ENCODE data around the gene BPI.
"Not testable (repeated sequence)": the region's sequence is repeated elsewhere in the genome, so short reads cannot be mapped to it uniquely, and the experiment has no call there.

Gene BPI

DNA sequence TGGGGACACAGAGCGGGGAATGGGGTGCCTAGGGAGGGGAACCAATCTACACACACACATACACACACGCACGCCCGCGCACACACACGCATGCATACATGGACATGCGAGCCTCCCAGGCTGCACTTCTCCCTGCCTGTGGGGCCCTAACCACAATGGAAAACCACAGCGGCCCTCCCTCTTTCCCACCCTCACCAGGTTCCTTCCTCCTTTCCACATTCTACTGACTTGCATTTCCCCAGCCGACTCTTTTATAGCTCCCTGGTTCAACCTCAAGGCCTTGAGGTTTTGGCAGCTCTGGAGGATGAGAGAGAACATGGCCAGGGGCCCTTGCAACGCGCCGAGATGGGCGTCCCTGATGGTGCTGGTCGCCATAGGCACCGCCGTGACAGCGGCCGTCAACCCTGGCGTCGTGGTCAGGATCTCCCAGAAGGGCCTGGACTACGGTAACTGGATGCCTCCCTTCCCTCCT lies at the start of gene BPI:
BPI (plus strand) TSS at position 249 of the 472 bp plus-strand sequence; CDS start at position 317, 68 bp downstream.
- H3K27ac ChIP-seq, result peak within 1 kb of the TSS; percentile 85

DNA sequence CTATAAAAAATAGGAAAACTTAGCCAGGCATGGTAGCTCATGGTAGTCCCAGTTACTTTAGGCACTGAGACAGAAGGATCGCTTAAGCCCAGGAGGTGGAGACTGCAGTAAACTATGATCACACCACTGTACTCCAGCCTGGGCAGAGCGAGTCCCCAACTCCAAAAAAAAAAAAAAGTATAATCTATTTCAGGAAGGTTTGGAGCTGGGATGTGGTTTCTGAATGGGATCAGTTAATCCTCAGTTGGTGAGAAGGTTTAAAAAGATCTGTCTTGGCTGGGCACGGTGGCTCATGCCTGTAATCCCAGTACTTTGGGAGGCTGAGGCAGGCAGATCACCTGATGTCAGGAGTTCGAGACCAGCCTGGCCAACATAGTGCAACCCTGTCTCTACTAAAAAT lies 49.3 kb upstream of the BPI start:
- H3K9me3 ChIP-seq; H3K4me3 ChIP-seq (ENCODE audit: low read depth in 1 of 2, low read length in 1 of 2); H3K27ac ChIP-seq; H3K27me3 ChIP-seq; H3K36me3 ChIP-seq: not testable (repeated sequence)
- H3K4me1 ChIP-seq (ENCODE audit: control insufficient read depth in 1 of 2, insufficient read depth in 1 of 2, low read depth in 1 of 2, low read length in 1 of 2), result peaks cover 32 to 33% of the 10 kb centered on the region in 2 experiments

More for the DNA sequence above, at the start of gene BPI:
- H3K4me1 ChIP-seq (ENCODE audit: control insufficient read depth in 1 of 2, insufficient read depth in 1 of 2, low read depth in 1 of 2, low read length in 1 of 2), result peaks cover 92 to 93% of the 10 kb centered on the region in 2 experiments
- no peaks in the 10 kb centered on the region for H3K27me3 ChIP-seq
- TF ChIP-seq CTCF (IDR thresholded peaks at IDR 0.05), result peak; percentile 38
- peaks cover 11% of the 10 kb centered on the region for H3K36me3 ChIP-seq
- H3K9me3 ChIP-seq, result no peaks in the 10 kb centered on the region
- H3K4me3 ChIP-seq (ENCODE audit: low read depth in 1 of 2, low read length in 1 of 2), result peak within 1 kb of the TSS; percentile 58 to 61

DNA sequence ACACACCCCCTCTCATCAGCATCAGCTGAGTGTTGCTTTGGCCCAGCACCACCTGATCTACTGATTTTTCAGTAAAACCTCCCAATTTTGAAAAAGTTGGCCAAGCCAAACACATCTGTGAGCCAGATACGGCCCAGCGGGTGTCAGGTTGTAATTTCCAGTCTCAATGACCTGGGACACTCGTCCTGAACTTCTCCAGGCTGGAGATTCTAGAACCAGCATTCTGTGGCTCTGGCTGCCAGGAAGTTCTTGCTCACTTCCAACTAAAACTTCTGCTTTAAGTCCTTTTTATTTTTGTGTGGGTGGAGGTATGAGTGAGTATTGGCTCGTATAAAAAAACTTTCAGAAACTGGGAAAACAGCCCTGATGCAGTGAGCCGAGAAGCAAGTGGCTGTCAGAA lies 48.6 kb upstream of the BPI start:
- peaks cover 15% of the 10 kb centered on the region for H3K27me3 ChIP-seq
- H3K27ac ChIP-seq, result no peak overlapping the region
- H3K9me3 ChIP-seq, result no peaks in the 10 kb centered on the region
- H3K4me3 ChIP-seq (ENCODE audit: low read depth in 1 of 2, low read length in 1 of 2), result no peak overlapping the region
- H3K36me3 ChIP-seq, result no peaks in the 10 kb centered on the region
- H3K4me1 ChIP-seq (ENCODE audit: control insufficient read depth in 1 of 2, insufficient read depth in 1 of 2, low read depth in 1 of 2, low read length in 1 of 2), result peaks cover 31% of the 10 kb centered on the region in 2 experiments
- TF ChIP-seq CTCF (IDR thresholded peaks at IDR 0.05), result no peak

DNA sequence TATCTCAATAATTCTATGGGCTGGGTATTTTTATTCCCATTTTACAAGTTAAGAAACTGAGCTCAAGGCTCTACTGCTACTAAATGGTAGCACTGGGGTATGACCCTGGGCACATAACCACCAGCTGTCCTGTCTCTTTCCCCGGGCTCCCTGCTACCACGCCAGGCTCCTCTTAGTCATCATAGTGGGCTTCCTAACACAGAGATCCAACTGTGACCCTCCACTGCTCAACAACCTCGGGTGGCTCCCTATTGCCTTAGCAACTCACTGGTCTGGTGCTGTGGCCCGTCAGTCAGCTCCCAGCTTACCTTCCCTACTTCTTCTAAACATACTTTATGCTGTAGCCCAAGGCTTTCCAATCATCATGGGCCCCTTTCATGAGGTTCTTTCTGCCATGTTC lies 47.9 kb upstream of the BPI start:
- TF ChIP-seq CTCF (IDR thresholded peaks at IDR 0.05), result no peak
- Histone ChIP-seq H3K27ac (no peak overlapping the region), H3K4me1 (ENCODE audit: control insufficient read depth in 1 of 2, insufficient read depth in 1 of 2, low read depth in 1 of 2, low read length in 1 of 2) (peaks cover 26 to 30% of the 10 kb centered on the region in 2 experiments), H3K27me3 (peaks cover 22% of the 10 kb centered on the region), H3K4me3 (ENCODE audit: low read depth in 1 of 2, low read length in 1 of 2) (no peak overlapping the region), H3K36me3 (no peaks in the 10 kb centered on the region), H3K9me3 (no peaks in the 10 kb centered on the region)

GRCh38 chr20:38256966-38257365 lies 47.0 kb upstream of the BPI start:
- Histone ChIP-seq H3K27ac (no peak overlapping the region), H3K4me3 (ENCODE audit: low read depth in 1 of 2, low read length in 1 of 2) (no peak overlapping the region), H3K27me3 (peaks cover 31% of the 10 kb centered on the region), H3K4me1 (ENCODE audit: control insufficient read depth in 1 of 2, insufficient read depth in 1 of 2, low read depth in 1 of 2, low read length in 1 of 2) (peaks cover 17 to 21% of the 10 kb centered on the region in 2 experiments), H3K36me3 (no peaks in the 10 kb centered on the region), H3K9me3 (no peaks in the 10 kb centered on the region)
- TF ChIP-seq CTCF (IDR thresholded peaks at IDR 0.05), result no peak

DNA sequence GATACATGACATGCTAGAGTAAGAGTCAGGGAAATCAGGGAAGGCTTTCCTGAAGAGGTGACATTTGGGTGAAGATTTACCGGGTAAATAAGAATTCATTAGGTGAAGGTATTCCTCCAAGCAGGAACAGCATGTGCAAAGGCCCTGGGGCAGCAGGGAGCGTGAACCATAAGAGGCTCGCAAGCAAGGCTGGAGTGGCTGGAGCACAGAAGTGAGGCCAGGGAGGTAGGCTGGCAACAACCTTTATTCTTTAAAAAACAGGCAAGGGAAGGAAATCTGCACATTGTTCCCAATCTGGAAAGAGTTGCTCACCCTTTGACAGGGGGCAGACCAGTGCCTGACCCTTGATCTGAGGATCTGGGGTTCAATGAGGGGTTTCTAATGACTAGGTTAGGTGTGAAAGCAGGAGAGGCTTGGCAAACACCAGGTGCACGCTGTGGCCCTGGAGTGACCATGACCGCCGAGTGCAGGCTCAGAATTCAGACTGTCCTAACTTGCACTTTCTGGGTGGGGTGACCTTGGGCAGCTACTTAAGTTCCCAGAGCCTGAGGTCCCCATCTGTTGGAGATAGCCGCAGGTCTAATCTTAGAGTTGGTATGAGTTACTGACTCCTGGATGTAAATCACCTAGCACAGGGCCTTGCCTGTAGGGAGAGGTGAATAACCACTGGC lies 45.3 kb upstream of the BPI start:
- Histone ChIP-seq H3K4me3 (ENCODE audit: low read depth in 1 of 2, low read length in 1 of 2) (no peak overlapping the region), H3K27ac (no peak overlapping the region), H3K4me1 (ENCODE audit: control insufficient read depth in 1 of 2, insufficient read depth in 1 of 2, low read depth in 1 of 2, low read length in 1 of 2) (peaks cover 7 to 10% of the 10 kb centered on the region in 2 experiments), H3K36me3 (no peaks in the 10 kb centered on the region), H3K27me3 (peaks cover 32% of the 10 kb centered on the region), H3K9me3 (no peaks in the 10 kb centered on the region)
- no peak for TF ChIP-seq CTCF (IDR thresholded peaks at IDR 0.05)
